GM18507 (cell line): ENCODE measurements around the gene PSPH.
"Not testable (repeated sequence)": the region's sequence is repeated elsewhere in the genome, so short reads cannot be mapped to it uniquely, and the experiment has no call there.

Experiments
- DNase-seq: peaks from one replicate; pipeline ENCODE4 v3.0.0; 2011; ENCODE audit warnings: low read depth; ENCODE audit not compliant: insufficient read length; ENCODE audit errors: extremely low spot score
- FAIRE-seq: peaks from 2 replicates; lab custom pipeline; 2011; peaks lifted over from hg19 to GRCh38; lab: Jason Lieb, UNC

Gene PSPH

GRCh38 chr7:56051339-56052191 is at the start of gene PSPH, which contains the start of gene CCT6A:
Gene PSPH (minus strand): TSS chr7:56051444. CDS start chr7:56021212, 30,232 bp downstream.
Gene CCT6A (plus strand): TSS chr7:56051765. CDS start chr7:56051849, 84 bp downstream.
- FAIRE-seq (peak; percentile 95), DNase-seq (peak; percentile 82)

- FAIRE-seq (no peak), DNase-seq (no peak)
Observed at GRCh38 chr7:56099653-56100052, 48.4 kb upstream of the PSPH start.

- FAIRE-seq, DNase-seq: not testable (repeated sequence)
Observed at GRCh38 chr7:56098187-56099008, 47.2 kb upstream of the PSPH start.

GRCh38 chr7:56097700-56098099 is 46.5 kb upstream of the PSPH start:
- DNase-seq (no peak), FAIRE-seq (no peak)

GRCh38 chr7:56092789-56093531 is 41.7 kb upstream of the PSPH start, which contains the start of gene PHKG1:
Gene PHKG1 (minus strand): TSS chr7:56092952. CDS start chr7:56088941, 4,011 bp downstream.
- DNase-seq (no peak), FAIRE-seq (no peak)

GRCh38 chr7:56092388-56092787 is 41.1 kb upstream of the PSPH start:
- FAIRE-seq, DNase-seq: not testable (repeated sequence)

GRCh38 chr7:56091591-56091990 is 40.3 kb upstream of the PSPH start:
- DNase-seq (no peak), FAIRE-seq (no peak)

GRCh38 chr7:56087445-56087844 is 36.2 kb upstream of the PSPH start:
- FAIRE-seq = no peak
- DNase-seq = no peak

- no peak for DNase-seq
- no peak for FAIRE-seq
Observed at GRCh38 chr7:56086761-56087160, 35.5 kb upstream of the PSPH start.

- no peak for FAIRE-seq
- DNase-seq = no peak
Observed at GRCh38 chr7:56083150-56083785, 32.0 kb upstream of the PSPH start.

GRCh38 chr7:56081626-56082340 is 30.5 kb upstream of the PSPH start:
- FAIRE-seq = no peak

GRCh38 chr7:56080726-56081435 is 29.6 kb upstream of the PSPH start:
- not testable (repeated sequence) for DNase-seq, FAIRE-seq

More at GRCh38 chr7:56081626-56082340, 30.5 kb upstream of the PSPH start:
- no peak for DNase-seq

GRCh38 chr7:56079450-56080185 is 28.4 kb upstream of the PSPH start:
- DNase-seq (no peak), FAIRE-seq (no peak)

- DNase-seq = no peak
- FAIRE-seq = no peak
Observed at GRCh38 chr7:56078196-56078595, 27.0 kb upstream of the PSPH start.

GRCh38 chr7:56077681-56078080 is 26.4 kb upstream of the PSPH start:
- FAIRE-seq (no peak), DNase-seq (no peak)

GRCh38 chr7:56074371-56074791 is 23.1 kb upstream of the PSPH start:
- peak; percentile 54 for DNase-seq
- peak; percentile 64 for FAIRE-seq

GRCh38 chr7:56066376-56066775 is 15.1 kb upstream of the PSPH start:
- FAIRE-seq, DNase-seq: not testable (repeated sequence)
